ENCODE measurements around the gene COBLL1. TPM values are rescaled to one million over a fixed set of nuclear protein-coding genes. Genes with fewer than 3 reads are reported as not detected.

The COBLL1 gene
- total RNA-seq, 1 donor from 2014 or later, result 222 TPM

DNA sequence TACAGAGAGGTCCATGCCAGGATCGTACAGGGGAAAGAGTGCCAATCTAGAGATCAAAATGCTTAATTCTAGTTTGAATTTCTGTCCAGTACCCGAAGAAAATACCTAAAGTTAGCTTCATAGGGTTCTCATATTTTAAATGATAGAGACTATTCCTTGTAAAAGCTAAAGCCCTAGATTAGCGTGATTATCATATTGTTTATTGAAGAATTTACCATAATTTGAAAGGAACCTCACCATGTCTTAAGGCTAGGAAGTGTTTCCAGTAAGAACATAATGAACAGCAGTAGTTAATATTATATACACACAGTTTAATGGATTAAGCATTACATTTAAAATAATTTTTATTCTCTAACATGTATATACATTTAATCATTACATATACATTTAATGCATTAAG is 68.5 kb downstream of the COBLL1 start:
- Mint-ChIP-seq H3K4me1 (peaks cover 13% of the 10 kb centered on the region), H3K27ac (no peak overlapping the region), H3K36me3 (ENCODE audit: low read depth) (peaks cover 1% of the 10 kb centered on the region), H3K27me3 (no peaks in the 10 kb centered on the region), H3K9me3 (no peaks in the 10 kb centered on the region), H3K4me3 (no peak overlapping the region)
- DNase-seq (no peak), ATAC-seq (ENCODE audit: low read depth) (no peak)
- TF ChIP-seq, protein P1, sequence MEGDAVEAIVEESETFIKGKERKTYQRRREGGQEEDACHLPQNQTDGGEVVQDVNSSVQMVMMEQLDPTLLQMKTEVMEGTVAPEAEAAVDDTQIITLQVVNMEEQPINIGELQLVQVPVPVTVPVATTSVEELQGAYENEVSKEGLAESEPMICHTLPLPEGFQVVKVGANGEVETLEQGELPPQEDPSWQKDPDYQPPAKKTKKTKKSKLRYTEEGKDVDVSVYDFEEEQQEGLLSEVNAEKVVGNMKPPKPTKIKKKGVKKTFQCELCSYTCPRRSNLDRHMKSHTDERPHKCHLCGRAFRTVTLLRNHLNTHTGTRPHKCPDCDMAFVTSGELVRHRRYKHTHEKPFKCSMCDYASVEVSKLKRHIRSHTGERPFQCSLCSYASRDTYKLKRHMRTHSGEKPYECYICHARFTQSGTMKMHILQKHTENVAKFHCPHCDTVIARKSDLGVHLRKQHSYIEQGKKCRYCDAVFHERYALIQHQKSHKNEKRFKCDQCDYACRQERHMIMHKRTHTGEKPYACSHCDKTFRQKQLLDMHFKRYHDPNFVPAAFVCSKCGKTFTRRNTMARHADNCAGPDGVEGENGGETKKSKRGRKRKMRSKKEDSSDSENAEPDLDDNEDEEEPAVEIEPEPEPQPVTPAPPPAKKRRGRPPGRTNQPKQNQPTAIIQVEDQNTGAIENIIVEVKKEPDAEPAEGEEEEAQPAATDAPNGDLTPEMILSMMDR (IDR thresholded peaks at IDR 0.05), result no peak
- ChIA-PET CTCF (no interaction called here), POLR2A (interaction anchor here (1.3 kb wide), 1 partner anchor 15 kb away, joined by 3 read pairs; no protein-coding TSS in a partner anchor)
- intact Hi-C loops (cut with micrococcal nuclease), result loop anchor here (2.0 kb wide), 1 partner anchor 14 kb away; no protein-coding TSS in a partner anchor

GRCh38 chr2:164771897-164772296 is 69.7 kb downstream of the COBLL1 start:
- H3K4me1 Mint-ChIP-seq, result peaks cover 10% of the 10 kb centered on the region
- H3K27me3 Mint-ChIP-seq, result no peaks in the 10 kb centered on the region
- DNase-seq, result no peak
- H3K4me3 Mint-ChIP-seq, result no peak overlapping the region
- H3K36me3 Mint-ChIP-seq (ENCODE audit: low read depth), result peaks cover 1% of the 10 kb centered on the region
- ChIA-PET POLR2A (no interaction called here), CTCF (interaction anchor here (1.1 kb wide), 1 partner anchor 55 kb away, joined by 3 read pairs; no protein-coding TSS in a partner anchor)
- TF ChIP-seq, protein P1 (IDR thresholded peaks at IDR 0.05), result no peak
- intact Hi-C loops (cut with micrococcal nuclease), result loop anchor here (2.0 kb wide), 1 partner anchor 15 kb away; no protein-coding TSS in a partner anchor
- H3K27ac Mint-ChIP-seq, result no peak overlapping the region
- ATAC-seq (ENCODE audit: low read depth), result no peak
- no peaks in the 10 kb centered on the region for H3K9me3 Mint-ChIP-seq

DNA sequence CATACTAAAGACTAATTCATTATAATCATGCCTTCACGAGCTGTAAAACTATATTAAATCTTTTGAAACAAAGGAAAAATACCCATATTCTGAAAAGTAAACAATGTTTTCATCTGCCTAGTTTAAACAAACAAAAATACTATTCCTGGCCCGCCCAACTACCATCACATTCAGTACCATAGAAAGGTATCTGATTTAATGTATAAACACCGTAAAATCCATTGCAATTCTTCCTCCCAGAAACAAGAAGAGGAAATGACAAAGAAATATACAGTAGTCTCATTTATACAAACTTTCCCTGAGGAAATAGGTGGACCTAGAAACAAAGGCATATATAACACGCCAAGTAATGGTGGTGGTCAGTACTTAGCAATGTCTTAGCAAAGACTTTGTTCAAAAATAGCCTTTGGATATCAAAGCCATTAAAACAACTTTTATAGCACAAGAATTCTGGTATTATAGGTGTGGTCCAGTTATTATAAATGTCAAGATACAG is 71.2 kb downstream of the COBLL1 start:
- CTCF ChIA-PET, result interaction anchor here (1.1 kb wide), 1 partner anchor 56 kb away, joined by 3 read pairs; no protein-coding TSS in a partner anchor

GRCh38 chr2:164766954-164767320 is 74.7 kb downstream of the COBLL1 start:
- ATAC-seq (ENCODE audit: low read depth), result no peak
- TF ChIP-seq, protein P1 (IDR thresholded peaks at IDR 0.05), result no peak
- H3K4me1 Mint-ChIP-seq, result peaks cover 36% of the 10 kb centered on the region
- POLR2A ChIA-PET, result no interaction called here
- H3K27ac Mint-ChIP-seq, result no peak overlapping the region
- intact Hi-C loops (cut with micrococcal nuclease), result loop anchor here (10.0 kb wide), 1 partner anchor 1188 kb away; the partner anchor contains the start of gene TTC21B
- CTCF ChIA-PET, result no interaction called here
- no peak for DNase-seq
- H3K27me3 Mint-ChIP-seq, result no peaks in the 10 kb centered on the region
- H3K4me3 Mint-ChIP-seq, result no peak overlapping the region
- no peaks in the 10 kb centered on the region for H3K9me3 Mint-ChIP-seq
- no peaks in the 10 kb centered on the region for H3K36me3 Mint-ChIP-seq (ENCODE audit: low read depth)

More for the DNA sequence above, 71.2 kb downstream of the COBLL1 start:
- H3K9me3 Mint-ChIP-seq, result no peaks in the 10 kb centered on the region
- DNase-seq, result no peak
- H3K27me3 Mint-ChIP-seq, result no peaks in the 10 kb centered on the region
- ATAC-seq (ENCODE audit: low read depth), result no peak
- no peak overlapping the region for H3K27ac Mint-ChIP-seq
- no peak overlapping the region for H3K4me3 Mint-ChIP-seq
- intact Hi-C loops (cut with micrococcal nuclease), result no loop called here
- TF ChIP-seq, protein P1 (IDR thresholded peaks at IDR 0.05), result no peak
- H3K36me3 Mint-ChIP-seq (ENCODE audit: low read depth), result peaks cover 1% of the 10 kb centered on the region
- POLR2A ChIA-PET, result interaction anchor here (1.0 kb wide), 1 partner anchor 31 kb away, joined by 3 read pairs; no protein-coding TSS in a partner anchor
- H3K4me1 Mint-ChIP-seq, result peaks cover 19% of the 10 kb centered on the region

DNA sequence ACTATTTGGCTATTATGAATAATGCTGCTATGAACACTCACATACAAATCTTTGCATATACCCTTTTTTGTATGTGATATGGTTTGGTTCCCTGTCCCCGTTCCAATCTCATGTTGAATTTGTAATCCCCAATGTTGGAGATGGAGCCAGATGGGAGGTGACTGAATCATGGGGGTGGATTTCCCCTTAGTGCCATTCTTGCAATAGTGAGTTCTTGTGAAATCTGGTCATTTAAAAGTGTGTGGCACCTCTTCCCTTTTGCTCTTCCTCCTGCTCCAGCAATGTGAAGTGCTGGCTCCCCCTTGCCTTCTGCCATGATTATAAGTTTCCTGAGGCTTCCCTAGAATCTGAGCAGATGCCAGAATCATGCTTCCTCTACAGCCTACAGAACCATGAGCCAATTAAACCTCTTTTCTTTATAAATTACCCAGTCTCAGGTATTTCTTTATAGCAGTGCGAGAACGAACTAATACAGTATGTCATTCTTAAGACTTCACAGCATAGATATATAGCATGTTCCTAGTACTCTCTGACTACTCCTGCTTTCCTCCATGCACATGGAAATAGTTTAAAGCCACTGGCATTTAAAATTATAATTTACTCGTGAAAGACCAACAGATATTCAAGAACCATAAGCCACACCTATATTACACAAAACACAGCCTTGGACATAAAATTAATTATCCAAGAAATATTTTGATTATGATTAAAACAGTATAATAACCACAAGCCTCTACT is 75.2 kb downstream of the COBLL1 start:
- Mint-ChIP-seq H3K27me3 (no peaks in the 10 kb centered on the region), H3K36me3 (ENCODE audit: low read depth) (no peaks in the 10 kb centered on the region), H3K4me3 (no peak overlapping the region), H3K27ac (peak overlapping the region; percentile 47), H3K9me3 (no peaks in the 10 kb centered on the region), H3K4me1 (peaks cover 39% of the 10 kb centered on the region)
- intact Hi-C loops (cut with micrococcal nuclease), result loop anchor here (10.0 kb wide), 1 partner anchor 1188 kb away; the partner anchor contains the start of gene TTC21B
- no peak for ATAC-seq (ENCODE audit: low read depth)
- TF ChIP-seq, protein P1 (IDR thresholded peaks at IDR 0.05), result no peak
- no peak for DNase-seq
- POLR2A ChIA-PET, result interaction anchor here (1.2 kb wide), 1 partner anchor 76 kb away, joined by 3 read pairs; no protein-coding TSS in a partner anchor
- CTCF ChIA-PET, result no interaction called here
